ENCODE measurements around the gene PSEN2. TPM values are rescaled to one million over a fixed set of nuclear protein-coding genes. Genes with fewer than 3 reads are reported as not detected.

The PSEN2 gene
- total RNA-seq, 1 experiment from 2014 or later, result 17.4 TPM

DNA sequence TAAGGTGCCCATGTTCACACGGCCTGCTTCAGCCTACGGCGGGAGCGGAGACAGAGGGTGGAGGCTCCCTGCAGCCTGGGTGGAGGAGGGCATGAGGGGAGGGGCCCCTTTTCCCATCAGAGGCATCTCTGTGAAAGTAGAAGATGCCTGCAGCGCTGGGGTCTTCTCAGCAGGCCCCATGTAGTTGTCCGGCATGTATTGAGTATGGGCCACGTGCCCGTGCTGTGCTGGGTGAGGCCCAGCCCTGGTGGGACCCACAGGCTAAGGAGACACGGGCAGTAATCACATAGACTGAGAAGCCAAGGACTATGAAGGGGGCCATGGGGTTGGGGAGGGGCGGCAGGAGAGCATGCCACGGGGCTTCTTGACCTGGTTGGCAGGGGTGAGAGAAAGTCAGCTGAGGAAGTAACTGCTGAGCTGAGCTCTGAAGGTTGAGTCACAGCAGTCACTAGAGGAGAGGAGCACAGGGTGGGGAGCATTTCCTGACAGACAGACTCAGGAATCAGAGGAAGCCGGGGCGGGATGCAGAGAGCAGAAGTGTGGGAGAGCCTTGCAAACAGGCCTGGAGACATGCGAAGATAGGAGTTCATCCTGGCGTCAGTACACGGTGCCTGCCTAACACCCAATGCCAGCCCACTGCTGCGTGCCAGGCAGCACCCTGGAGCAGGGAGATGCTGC, 21.6 kb downstream of the PSEN2 start:
- no peak overlapping the region for H4K8ac ChIP-seq (replicated peaks; ENCODE audit: insufficient read length, low read depth, low read length)
- H2BK12ac ChIP-seq (ENCODE audit: insufficient read length, low read depth, low read length), result no peak overlapping the region
- H3K23ac ChIP-seq (ENCODE audit: insufficient read length, low read depth, low read length), result no peak overlapping the region
- H3T11ph ChIP-seq (ENCODE audit: low read length), result no peak overlapping the region
- Mint-ChIP-seq H3K27ac (0 out of 7 replicates have a peak overlapping the region, but pooled peaks of 1 of the 3 experiments have one; percentile 30), H3K36me3 (ENCODE audit: insufficient read depth in 1 of 3, low read depth in 3 of 3) (peaks cover 11 to 71% (median 44%) of the 10 kb centered on the region in 3 experiments), H3K9me3 (no peaks in the 10 kb centered on the region), H3K4me3 (no peak overlapping the region; a peak in 1 of 5 replicates), H3K27me3 (ENCODE audit: low read depth) (no peaks in the 10 kb centered on the region), H3K4me1 (no peaks in the 10 kb centered on the region)
- no peak overlapping the region for H4K91ac ChIP-seq (ENCODE audit: insufficient read length, low read depth, low read length)
- H3K4me1 ChIP-seq (ENCODE audit: insufficient read depth, low read length), result no peaks in the 10 kb centered on the region
- no peak overlapping the region for H2AFZ ChIP-seq (ENCODE audit: low read length)
- no peak overlapping the region for H3K4me2 ChIP-seq (ENCODE audit: insufficient read depth, insufficient read length, low read length)
- H3K56ac ChIP-seq (ENCODE audit: insufficient read length, low read depth, low read length), result no peak overlapping the region
- TF ChIP-seq, protein P1, sequence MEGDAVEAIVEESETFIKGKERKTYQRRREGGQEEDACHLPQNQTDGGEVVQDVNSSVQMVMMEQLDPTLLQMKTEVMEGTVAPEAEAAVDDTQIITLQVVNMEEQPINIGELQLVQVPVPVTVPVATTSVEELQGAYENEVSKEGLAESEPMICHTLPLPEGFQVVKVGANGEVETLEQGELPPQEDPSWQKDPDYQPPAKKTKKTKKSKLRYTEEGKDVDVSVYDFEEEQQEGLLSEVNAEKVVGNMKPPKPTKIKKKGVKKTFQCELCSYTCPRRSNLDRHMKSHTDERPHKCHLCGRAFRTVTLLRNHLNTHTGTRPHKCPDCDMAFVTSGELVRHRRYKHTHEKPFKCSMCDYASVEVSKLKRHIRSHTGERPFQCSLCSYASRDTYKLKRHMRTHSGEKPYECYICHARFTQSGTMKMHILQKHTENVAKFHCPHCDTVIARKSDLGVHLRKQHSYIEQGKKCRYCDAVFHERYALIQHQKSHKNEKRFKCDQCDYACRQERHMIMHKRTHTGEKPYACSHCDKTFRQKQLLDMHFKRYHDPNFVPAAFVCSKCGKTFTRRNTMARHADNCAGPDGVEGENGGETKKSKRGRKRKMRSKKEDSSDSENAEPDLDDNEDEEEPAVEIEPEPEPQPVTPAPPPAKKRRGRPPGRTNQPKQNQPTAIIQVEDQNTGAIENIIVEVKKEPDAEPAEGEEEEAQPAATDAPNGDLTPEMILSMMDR (conservative IDR thresholded peaks at IDR 0.05), result no peak
- H2BK120ac ChIP-seq (ENCODE audit: low read depth, low read length, poor library complexity, severe bottlenecking), result no peak overlapping the region
- H3K9ac ChIP-seq (ENCODE audit: extremely low read depth, insufficient read length, low read length), result no peak overlapping the region
- no peaks in the 10 kb centered on the region for H3K27me3 ChIP-seq (ENCODE audit: insufficient read depth, low read length)
- no peak overlapping the region for H4K5ac ChIP-seq (ENCODE audit: insufficient read length, low read depth, low read length)
- DNase-seq, result no peak
- H3K9me3 ChIP-seq (ENCODE audit: control insufficient read depth, low read depth, low read length), result no peaks in the 10 kb centered on the region
- no peak overlapping the region for H3K27ac ChIP-seq (ENCODE audit: insufficient read length, low read depth, low read length)
- H3K14ac ChIP-seq (ENCODE audit: insufficient read depth, low read length), result no peak overlapping the region
- no peak overlapping the region for H2AK5ac ChIP-seq (ENCODE audit: insufficient read length, low read length)
- no peaks in the 10 kb centered on the region for H3K79me2 ChIP-seq (ENCODE audit: insufficient read depth, low read length)
- no peaks in the 10 kb centered on the region for H4K20me1 ChIP-seq (ENCODE audit: control insufficient read depth, insufficient read depth, insufficient read length)
- no peaks in the 10 kb centered on the region for H3K79me1 ChIP-seq (ENCODE audit: insufficient read depth, low read depth, low read length, poor library complexity, severe bottlenecking)
- H3K23me2 ChIP-seq (ENCODE audit: insufficient read length, low read depth, low read length, poor library complexity, severe bottlenecking), result no peaks in the 10 kb centered on the region
- no peak overlapping the region for H2BK15ac ChIP-seq (ENCODE audit: low read depth, low read length)
- H2BK20ac ChIP-seq (ENCODE audit: low read depth, low read length, poor library complexity, severe bottlenecking), result no peak overlapping the region
- H3K18ac ChIP-seq (ENCODE audit: insufficient read length, low read depth, low read length), result no peak overlapping the region
- no peak overlapping the region for H3K4ac ChIP-seq (ENCODE audit: low read depth, low read length)
- no peak overlapping the region for H2BK5ac ChIP-seq (ENCODE audit: insufficient read length, low read length)
- WGBS (ENCODE audit: extremely low coverage, insufficient read length, low lambda C conversion rate), result no CpG with 5 or more reads among the region's 17 CpGs
